GM18505 (cell line): ENCODE results near the gene ZNF263.

Source experiments
- ATAC-seq: cut with Tn5 transposase; IDR thresholded peaks from one replicate; pipeline ENCODE4 v1.9.1; 2021; ENCODE audit not compliant: unreplicated experiment
- POLR2A ChIP-seq: IDR thresholded peaks from 4 replicates; pipeline ENCODE4 v1.6.1; 2011; ENCODE audit warnings: borderline replicate concordance; ENCODE audit not compliant: insufficient read depth, insufficient read length; ENCODE audit errors: extremely low read depth

The ZNF263 gene

DNA sequence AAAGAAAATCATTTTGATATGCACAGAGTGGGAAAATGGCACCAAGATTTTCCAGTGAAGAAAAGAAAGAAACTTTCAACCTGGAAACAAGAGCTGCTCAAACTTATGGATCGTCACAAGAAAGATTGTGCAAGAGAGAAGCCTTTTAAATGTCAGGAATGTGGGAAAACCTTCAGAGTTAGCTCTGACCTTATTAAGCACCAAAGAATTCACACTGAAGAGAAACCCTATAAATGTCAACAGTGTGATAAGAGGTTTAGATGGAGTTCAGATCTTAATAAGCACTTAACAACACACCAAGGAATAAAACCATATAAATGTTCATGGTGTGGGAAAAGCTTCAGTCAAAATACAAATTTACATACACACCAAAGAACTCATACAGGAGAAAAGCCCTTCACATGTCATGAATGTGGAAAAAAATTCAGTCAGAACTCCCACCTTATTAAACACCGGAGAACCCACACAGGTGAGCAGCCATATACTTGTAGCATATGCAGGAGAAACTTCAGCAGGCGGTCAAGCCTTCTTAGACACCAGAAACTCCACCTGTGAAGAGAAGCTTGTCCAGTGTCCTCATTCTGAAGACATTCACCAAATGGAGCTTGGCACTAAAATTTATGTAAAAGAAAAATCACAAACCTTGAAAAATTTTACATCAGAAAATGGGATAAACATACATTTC lies 34.2 kb downstream of the ZNF263 start:
- no peak for ATAC-seq

GRCh38 chr16:3321816-3322215 lies 38.5 kb downstream of the ZNF263 start:
- ATAC-seq: no peak
- no peak for TF ChIP-seq POLR2A

More for the DNA sequence above, 34.2 kb downstream of the ZNF263 start:
- no peak for TF ChIP-seq POLR2A

DNA sequence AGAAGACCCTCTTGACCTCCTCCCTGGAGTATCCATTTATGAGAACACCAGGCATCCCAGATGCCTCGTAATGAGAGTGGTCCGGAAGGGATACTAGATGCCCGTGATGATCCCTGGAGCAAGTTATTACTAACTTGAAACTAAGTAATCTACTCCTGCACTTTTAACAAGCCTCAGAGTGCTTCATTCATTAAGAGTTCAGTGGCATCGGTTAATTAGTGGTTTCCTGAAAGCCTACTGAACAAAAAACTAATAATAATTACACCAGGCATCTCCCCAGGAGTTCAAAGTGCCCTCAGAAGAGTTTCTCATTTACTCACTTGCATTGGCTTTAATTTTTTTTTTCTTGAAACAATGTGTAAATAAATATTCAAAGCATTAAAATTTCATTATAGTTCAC lies 44.2 kb downstream of the ZNF263 start:
- no peak for TF ChIP-seq POLR2A
- ATAC-seq: no peak

DNA sequence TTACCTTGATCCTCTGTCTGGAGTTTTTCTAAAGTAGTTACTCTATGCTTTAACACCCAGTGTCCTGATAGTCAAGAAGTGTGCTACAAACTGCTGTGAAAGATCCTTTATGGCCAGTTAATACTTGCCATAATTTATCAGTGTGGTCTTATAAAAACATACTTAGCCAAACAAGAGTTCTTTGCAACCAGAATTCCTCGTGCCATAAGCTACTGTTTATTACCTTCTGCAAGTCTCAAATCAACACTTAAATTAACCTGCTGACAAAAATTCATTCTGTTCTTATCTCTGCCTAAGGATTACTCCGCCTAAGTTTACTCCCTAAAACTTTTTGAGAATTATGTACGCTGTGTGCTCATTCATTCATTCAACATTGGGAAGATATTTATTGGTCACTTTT lies 44.8 kb downstream of the ZNF263 start:
- ATAC-seq: no peak
- no peak for TF ChIP-seq POLR2A

DNA sequence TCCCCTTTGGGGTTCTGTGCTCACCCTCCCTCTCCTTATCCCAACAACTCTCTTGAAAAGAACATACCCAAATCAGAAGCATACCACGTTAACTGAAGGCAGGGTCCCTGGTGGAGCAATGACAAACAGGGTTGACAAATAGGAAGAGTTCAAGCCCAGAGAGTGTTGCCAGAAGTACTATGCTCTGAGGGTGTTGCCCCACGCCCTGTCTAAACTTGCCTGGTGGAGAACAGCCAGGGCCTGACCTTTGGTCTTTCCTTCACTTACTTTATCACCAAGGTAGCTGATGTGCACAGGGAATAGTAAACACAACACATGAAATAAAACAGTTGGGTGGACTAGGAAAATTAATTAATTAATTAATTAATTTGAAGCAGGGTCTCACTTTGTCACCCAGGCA lies 45.4 kb downstream of the ZNF263 start:
- ATAC-seq: no peak
- TF ChIP-seq POLR2A: no peak
